ENCODE results near the gene FTCD.

DNA sequence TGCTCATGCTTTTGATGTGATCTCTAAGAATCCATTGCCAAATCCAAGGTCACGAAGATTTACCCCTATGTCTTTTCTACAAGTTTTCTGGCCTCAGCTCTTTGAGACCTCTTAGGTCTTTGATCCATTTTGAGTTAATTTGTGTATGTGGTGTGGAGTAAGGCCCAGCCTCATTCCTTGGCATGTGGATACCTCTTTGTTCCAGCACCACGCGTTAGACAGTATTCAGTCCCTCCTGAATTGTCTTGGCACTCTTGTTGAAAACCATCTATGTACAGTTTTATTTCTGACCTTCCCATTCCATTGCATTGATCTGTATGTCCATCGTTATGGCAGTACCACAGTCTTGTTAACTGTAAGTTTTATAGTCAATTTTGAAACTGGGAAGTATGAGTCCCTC lies 8.0 kb upstream of the FTCD start:
- TF ChIP-seq, protein P1, sequence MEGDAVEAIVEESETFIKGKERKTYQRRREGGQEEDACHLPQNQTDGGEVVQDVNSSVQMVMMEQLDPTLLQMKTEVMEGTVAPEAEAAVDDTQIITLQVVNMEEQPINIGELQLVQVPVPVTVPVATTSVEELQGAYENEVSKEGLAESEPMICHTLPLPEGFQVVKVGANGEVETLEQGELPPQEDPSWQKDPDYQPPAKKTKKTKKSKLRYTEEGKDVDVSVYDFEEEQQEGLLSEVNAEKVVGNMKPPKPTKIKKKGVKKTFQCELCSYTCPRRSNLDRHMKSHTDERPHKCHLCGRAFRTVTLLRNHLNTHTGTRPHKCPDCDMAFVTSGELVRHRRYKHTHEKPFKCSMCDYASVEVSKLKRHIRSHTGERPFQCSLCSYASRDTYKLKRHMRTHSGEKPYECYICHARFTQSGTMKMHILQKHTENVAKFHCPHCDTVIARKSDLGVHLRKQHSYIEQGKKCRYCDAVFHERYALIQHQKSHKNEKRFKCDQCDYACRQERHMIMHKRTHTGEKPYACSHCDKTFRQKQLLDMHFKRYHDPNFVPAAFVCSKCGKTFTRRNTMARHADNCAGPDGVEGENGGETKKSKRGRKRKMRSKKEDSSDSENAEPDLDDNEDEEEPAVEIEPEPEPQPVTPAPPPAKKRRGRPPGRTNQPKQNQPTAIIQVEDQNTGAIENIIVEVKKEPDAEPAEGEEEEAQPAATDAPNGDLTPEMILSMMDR (IDR thresholded peaks at IDR 0.05), result no peak
- no peak for TF ChIP-seq POLR2A (IDR thresholded peaks at IDR 0.05)
